Activated gamma-delta T cell (primary cell): ENCODE measurements around the gene NPTX1.
"Not testable (repeated sequence)": the region's sequence is repeated elsewhere in the genome, so short reads cannot be mapped to it uniquely, and the experiment has no call there.

Source experiments
- DNase-seq: peaks from one replicate; lab custom pipeline; 2025; lab: John Stamatoyannopoulos, UW
- total RNA-seq, 2 donors: gene quantifications; one replicate each; lab custom pipeline; 2026; lab: John Stamatoyannopoulos, UW

Gene NPTX1
- 1.4 to 5.3 reads per million in 2 donors for total RNA-seq

GRCh38 chr17:80475910-80476876, at the start of gene NPTX1:
TSS of gene NPTX1 (minus strand) at chr17:80476607. CDS start at chr17:80476446, 161 bp downstream.
- no peak for DNase-seq

- no peak for DNase-seq
These were observed 47.7 kb upstream of the NPTX1 start for GRCh38 chr17:80523956-80524712.

- no peak for DNase-seq
These were observed 46.8 kb upstream of the NPTX1 start for GRCh38 chr17:80523054-80523744.

- no peak for DNase-seq
These were observed 44.5 kb upstream of the NPTX1 start for GRCh38 chr17:80520810-80521455.

- DNase-seq = no peak
These were observed 42.8 kb upstream of the NPTX1 start for GRCh38 chr17:80519091-80519781.

GRCh38 chr17:80518392-80518791, 42.0 kb upstream of the NPTX1 start:
- no peak for DNase-seq

- no peak for DNase-seq
These were observed 41.2 kb upstream of the NPTX1 start for GRCh38 chr17:80517641-80518040.

GRCh38 chr17:80516171-80516932, 39.9 kb upstream of the NPTX1 start:
- no peak for DNase-seq

GRCh38 chr17:80513892-80514291, 37.5 kb upstream of the NPTX1 start:
- no peak for DNase-seq

- DNase-seq = no peak
These were observed 36.8 kb upstream of the NPTX1 start for GRCh38 chr17:80513201-80513600.

GRCh38 chr17:80512233-80512632, 35.8 kb upstream of the NPTX1 start:
- no peak for DNase-seq

- no peak for DNase-seq
These were observed 35.1 kb upstream of the NPTX1 start for GRCh38 chr17:80511222-80512180.

- DNase-seq = no peak
These were observed 34.4 kb upstream of the NPTX1 start for GRCh38 chr17:80510772-80511171.

- no peak for DNase-seq
These were observed 33.7 kb upstream of the NPTX1 start for GRCh38 chr17:80510132-80510531.

GRCh38 chr17:80509311-80509710, 32.9 kb upstream of the NPTX1 start:
- no peak for DNase-seq

GRCh38 chr17:80507965-80508364, 31.6 kb upstream of the NPTX1 start:
- no peak for DNase-seq

GRCh38 chr17:80507177-80507576, 30.8 kb upstream of the NPTX1 start:
- DNase-seq = not testable (repeated sequence)

GRCh38 chr17:80504686-80505413, 28.4 kb upstream of the NPTX1 start:
- no peak for DNase-seq
